HFFc6 (cell line): Measurements from ENCODE around the gene MS4A8. TPM values are rescaled to one million over a fixed set of nuclear protein-coding genes. Genes with fewer than 3 reads are reported as not detected.

ENCODE experiments used
- DNase-seq: peaks from one replicate; pipeline ENCODE4 v3.0.0-alpha.2; 2018
- H3K27ac Mint-ChIP-seq: 2 replicates; pipeline ENCODE4 v1.8.0; 2020; ENCODE audit warnings: mild to moderate bottlenecking, mixed read lengths
- H3K27me3 Mint-ChIP-seq: 2 replicates; pipeline ENCODE4 v1.8.0; 2021; ENCODE audit warnings: mild to moderate bottlenecking, moderate library complexity, mixed read lengths; ENCODE audit not compliant: insufficient read depth
- H3K36me3 Mint-ChIP-seq: 2 replicates; pipeline ENCODE4 v1.8.0; 2021; ENCODE audit warnings: low read depth, mixed read lengths
- H3K4me1 Mint-ChIP-seq: 2 replicates; pipeline ENCODE4 v1.8.0; 2020; ENCODE audit warnings: low read depth, mixed read lengths
- H3K4me3 Mint-ChIP-seq: 2 replicates; pipeline ENCODE4 v1.8.0; 2020; ENCODE audit warnings: mild to moderate bottlenecking, moderate library complexity, mixed read lengths
- H3K9me3 Mint-ChIP-seq: 2 replicates; pipeline ENCODE4 v1.8.0; 2020; ENCODE audit warnings: mild to moderate bottlenecking, mixed read lengths
- total RNA-seq, 6 experiments: library from RNA; stranded (reverse); fragmentation: NEBNext Ultra II Directional; extraction: Animal tissue kit (Norgen Biotek cat#: 25700); gene quantifications; 2 replicates in 1 of 6; 3 replicates in 5 of 6; pipeline ENCODE4 v1.2.3, GENCODE V29; 2021
- TF ChIP-seq, protein P1 (sequence below): fragments of 200-600 bp; sonication (generic); IDR thresholded peaks from 2 replicates; pipeline ENCODE4 v1.5.0; 2021; ENCODE audit warnings: antibody characterized with exemption, mild to moderate bottlenecking

The MS4A8 gene
- total RNA-seq, 6 experiments from 2014 or later: not detected

- Mint-ChIP-seq H3K36me3 (no peaks in the 10 kb centered on the region), H3K4me3 (no peak overlapping the region), H3K27me3 (peaks cover 3% of the 10 kb centered on the region), H3K9me3 (no peaks in the 10 kb centered on the region; the same call in 1 of the 2 replicates), H3K4me1 (no peaks in the 10 kb centered on the region), H3K27ac (no peak overlapping the region)
- TF ChIP-seq, protein P1, sequence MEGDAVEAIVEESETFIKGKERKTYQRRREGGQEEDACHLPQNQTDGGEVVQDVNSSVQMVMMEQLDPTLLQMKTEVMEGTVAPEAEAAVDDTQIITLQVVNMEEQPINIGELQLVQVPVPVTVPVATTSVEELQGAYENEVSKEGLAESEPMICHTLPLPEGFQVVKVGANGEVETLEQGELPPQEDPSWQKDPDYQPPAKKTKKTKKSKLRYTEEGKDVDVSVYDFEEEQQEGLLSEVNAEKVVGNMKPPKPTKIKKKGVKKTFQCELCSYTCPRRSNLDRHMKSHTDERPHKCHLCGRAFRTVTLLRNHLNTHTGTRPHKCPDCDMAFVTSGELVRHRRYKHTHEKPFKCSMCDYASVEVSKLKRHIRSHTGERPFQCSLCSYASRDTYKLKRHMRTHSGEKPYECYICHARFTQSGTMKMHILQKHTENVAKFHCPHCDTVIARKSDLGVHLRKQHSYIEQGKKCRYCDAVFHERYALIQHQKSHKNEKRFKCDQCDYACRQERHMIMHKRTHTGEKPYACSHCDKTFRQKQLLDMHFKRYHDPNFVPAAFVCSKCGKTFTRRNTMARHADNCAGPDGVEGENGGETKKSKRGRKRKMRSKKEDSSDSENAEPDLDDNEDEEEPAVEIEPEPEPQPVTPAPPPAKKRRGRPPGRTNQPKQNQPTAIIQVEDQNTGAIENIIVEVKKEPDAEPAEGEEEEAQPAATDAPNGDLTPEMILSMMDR: no peak
- DNase-seq: no peak
Observed at GRCh38 chr11:60717956-60718355, 18.5 kb downstream of the MS4A8 start.

GRCh38 chr11:60718524-60719316, 19.3 kb downstream of the MS4A8 start:
- H3K27me3 Mint-ChIP-seq: peaks cover 3% of the 10 kb centered on the region
- no peak overlapping the region for H3K4me3 Mint-ChIP-seq
- H3K4me1 Mint-ChIP-seq: no peaks in the 10 kb centered on the region
- H3K27ac Mint-ChIP-seq: no peak overlapping the region
- no peaks in the 10 kb centered on the region; the same call in 1 of the 2 replicates for H3K9me3 Mint-ChIP-seq
- H3K36me3 Mint-ChIP-seq: no peaks in the 10 kb centered on the region
- TF ChIP-seq, protein P1: no peak
- DNase-seq: no peak

- no peak overlapping the region for H3K27ac Mint-ChIP-seq
- DNase-seq: no peak
- H3K9me3 Mint-ChIP-seq: no peaks in the 10 kb centered on the region; the same call in 1 of the 2 replicates
- H3K36me3 Mint-ChIP-seq: no peaks in the 10 kb centered on the region
- peaks cover 3% of the 10 kb centered on the region for H3K27me3 Mint-ChIP-seq
- H3K4me1 Mint-ChIP-seq: no peaks in the 10 kb centered on the region
- TF ChIP-seq, protein P1: no peak
- H3K4me3 Mint-ChIP-seq: no peak overlapping the region
Observed at GRCh38 chr11:60719391-60719790, 20.0 kb downstream of the MS4A8 start.

GRCh38 chr11:60720460-60720859, 21.0 kb downstream of the MS4A8 start:
- Mint-ChIP-seq H3K36me3 (no peaks in the 10 kb centered on the region), H3K4me1 (no peaks in the 10 kb centered on the region), H3K4me3 (no peak overlapping the region), H3K27ac (no peak overlapping the region), H3K27me3 (peaks cover 2% of the 10 kb centered on the region; the same call in 1 of the 2 replicates), H3K9me3 (no peaks in the 10 kb centered on the region; the same call in 1 of the 2 replicates)
- TF ChIP-seq, protein P1: no peak
- DNase-seq: no peak

DNA sequence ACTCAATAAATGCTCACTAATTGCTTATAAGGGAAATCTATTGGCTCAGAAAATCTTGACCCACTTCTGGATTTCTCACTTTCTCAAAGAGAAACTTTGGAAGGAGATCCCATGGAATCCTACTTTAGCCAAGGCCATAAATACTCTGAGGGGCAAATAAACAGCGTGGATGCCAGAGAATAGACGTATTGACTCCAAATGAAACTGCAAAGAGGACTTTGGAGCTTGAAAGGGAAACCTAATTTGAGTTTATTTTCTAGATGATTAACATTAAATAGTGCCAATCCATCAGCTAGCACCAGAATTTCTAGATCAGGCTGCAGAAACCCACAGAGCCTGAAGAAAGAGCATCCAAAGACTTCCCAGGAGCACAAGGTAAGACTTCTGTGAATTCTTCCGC, 25.0 kb downstream of the MS4A8 start, which contains the start of gene MS4A18:
Gene MS4A18 (plus strand): TSS at position 301 of the 400 bp plus-strand sequence.
- Mint-ChIP-seq H3K9me3 (no peaks in the 10 kb centered on the region), H3K4me3 (no peak within 1 kb of the TSS), H3K27me3 (peaks cover 7% of the 10 kb centered on the region), H3K36me3 (no peaks in the 10 kb centered on the region), H3K27ac (no peak within 1 kb of the TSS), H3K4me1 (no peaks in the 10 kb centered on the region)
- TF ChIP-seq, protein P1: no peak
- no peak for DNase-seq
